Measurements from ENCODE around the gene D2HGDH.
"Not testable (repeated sequence)": the region's sequence is repeated elsewhere in the genome, so short reads cannot be mapped to it uniquely, and the experiment has no call there.

D2HGDH gene

DNA sequence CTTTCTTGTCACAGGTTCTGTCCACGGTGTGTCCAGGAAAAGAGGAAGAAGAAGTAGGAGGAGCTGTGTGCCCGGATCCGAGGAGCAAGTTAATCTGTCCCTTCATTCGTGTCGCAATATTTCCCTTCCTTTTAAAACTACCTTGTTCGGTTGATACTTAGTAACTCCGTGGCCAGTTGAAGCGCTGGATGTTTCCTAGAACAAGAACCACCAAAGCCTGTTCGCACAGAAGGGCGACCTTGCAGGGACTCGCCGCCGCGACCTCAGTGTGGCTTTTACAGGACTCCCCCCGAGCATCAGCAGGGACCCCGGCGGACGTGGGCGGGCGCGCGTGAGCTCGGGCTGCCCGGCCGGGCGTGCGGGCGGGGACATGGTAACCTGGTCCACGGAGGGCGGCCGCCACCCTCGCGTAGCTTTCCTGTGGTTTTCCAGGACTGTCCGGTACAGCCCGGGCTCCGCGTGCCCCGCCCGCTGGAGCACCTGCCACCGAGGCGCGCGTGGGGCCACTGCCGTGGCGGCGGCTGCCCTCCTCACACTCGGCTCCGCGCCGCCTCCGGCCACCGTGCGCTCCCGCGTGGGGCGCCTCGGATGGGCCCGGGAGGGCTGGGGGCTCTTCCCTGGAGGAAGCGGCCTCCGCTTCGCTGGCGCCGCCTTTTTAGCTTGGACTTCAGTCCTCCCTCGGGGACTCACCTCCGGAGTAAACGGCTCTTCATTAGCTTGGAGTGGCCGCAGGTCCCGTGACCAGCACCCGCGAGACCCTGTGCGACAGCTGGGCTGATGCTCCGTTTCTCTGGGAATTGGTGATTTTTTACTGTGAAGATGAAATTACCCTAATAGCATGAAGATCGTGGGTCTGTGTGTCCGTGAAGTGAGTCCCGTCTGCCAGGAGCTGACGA lies 9.2 kb upstream of the D2HGDH start:
- DNase-seq (ENCODE audit: low spot score) = no peak

DNA sequence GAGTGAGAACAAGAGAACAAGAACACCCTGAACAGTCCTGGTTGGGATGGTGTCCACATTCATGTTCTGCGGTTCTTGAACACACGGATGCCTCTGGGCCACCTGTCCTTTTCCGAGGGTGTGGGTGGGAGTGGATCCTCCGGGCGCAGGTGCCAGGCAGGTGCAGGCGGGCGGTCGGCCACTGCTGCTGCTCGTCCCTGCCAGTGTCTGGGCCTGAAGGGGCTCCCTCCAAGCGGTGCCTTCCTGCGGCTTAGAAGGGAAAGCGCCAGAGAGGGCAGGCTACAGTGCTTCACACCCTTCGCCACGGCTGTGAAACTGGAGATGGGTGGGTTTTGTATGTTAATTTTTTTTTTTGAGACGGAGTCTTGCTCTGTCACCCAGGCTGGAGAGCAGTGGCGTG lies 8.0 kb upstream of the D2HGDH start:
- no peak for DNase-seq (ENCODE audit: low spot score)

DNA sequence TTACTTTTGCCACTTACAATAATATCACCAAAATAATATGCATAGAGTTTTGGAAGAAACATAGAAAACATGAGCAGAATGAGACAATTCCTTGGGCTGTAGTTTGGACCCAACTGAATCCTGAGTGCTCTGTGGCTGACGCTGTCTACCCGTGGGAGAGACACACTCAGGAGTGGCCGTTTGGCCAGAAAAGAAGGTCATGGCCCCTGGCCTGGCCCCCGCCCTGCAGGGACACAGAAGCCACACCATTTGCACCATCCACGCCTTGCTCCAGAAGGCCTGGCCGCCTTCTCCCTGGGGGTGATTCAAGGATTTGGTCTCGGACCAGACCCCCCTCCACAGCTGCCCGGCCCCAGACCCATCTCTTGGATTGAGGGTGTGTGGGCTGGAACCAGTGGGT lies 6.4 kb upstream of the D2HGDH start:
- no peak for DNase-seq (ENCODE audit: low spot score)

DNA sequence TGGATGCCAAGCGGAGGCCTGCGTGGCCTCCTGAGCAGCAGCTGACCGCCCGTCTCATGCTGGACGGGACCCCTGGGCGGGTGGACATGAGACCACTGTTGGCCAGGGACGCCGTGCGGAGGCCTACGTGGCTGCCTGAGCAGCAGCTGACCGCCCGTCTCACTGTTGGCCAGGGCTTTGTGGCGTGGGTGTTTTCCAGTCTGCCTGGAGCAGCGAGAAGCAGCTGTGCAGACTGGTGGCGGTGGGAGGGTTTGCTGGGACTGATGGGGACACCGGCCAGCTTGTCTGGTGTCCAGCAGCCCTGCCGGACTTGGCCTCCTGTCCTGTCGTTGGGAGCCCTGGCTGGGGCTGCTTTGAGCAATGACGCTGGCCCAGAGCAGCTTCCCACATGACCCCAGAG lies 5.8 kb upstream of the D2HGDH start:
- no peak for DNase-seq (ENCODE audit: low spot score)

DNA sequence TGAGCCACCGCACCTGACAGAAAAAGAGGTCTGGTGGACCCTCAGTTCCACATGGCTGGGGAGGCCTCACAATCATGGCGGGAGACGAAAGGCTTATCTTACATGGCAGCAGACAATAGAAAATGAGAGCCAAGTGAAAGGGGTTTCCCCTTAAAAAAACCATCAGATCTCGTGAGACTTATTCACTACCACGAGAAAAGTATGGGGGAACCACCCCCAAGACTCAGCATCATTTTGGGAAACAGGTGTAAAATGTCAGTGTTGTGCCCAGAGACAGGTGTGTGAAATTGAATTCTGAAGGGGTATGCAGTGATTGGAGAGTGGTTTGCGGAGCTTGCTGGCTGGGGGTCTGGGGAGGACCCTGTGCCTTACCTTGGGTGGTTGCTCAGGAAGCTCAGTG lies 4.6 kb upstream of the D2HGDH start:
- no peak for DNase-seq (ENCODE audit: low spot score)

DNA sequence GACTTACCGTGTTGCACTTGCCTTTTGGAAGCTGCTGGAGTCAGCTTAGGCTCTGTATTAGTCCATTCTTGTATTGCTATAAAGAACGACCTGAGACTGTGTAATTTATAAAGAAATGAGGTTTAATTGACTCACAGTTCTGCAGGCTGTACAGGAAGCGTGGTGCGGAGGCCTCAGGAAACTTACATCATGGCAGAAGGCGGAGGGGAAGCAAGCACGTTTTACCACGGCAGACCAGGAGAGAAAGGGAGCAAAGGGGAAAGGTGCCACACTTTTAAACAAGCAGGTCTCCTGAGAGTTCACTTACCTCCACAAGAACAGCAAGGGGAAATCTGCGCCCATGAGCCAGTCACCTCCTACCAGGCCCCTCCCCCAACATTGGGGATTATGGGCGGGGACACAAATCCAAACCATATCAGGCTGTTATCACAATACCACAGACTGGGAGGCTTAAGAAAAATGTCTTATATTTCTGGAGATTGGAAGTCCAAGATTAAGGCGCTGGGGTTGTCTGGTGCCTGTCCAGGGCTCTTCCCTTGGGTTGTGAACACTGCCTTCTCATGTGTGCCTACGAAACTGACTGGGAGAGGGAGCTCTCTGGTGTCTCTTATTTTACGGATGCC lies 3.6 kb upstream of the D2HGDH start:
- no peak for DNase-seq (ENCODE audit: low spot score)

DNA sequence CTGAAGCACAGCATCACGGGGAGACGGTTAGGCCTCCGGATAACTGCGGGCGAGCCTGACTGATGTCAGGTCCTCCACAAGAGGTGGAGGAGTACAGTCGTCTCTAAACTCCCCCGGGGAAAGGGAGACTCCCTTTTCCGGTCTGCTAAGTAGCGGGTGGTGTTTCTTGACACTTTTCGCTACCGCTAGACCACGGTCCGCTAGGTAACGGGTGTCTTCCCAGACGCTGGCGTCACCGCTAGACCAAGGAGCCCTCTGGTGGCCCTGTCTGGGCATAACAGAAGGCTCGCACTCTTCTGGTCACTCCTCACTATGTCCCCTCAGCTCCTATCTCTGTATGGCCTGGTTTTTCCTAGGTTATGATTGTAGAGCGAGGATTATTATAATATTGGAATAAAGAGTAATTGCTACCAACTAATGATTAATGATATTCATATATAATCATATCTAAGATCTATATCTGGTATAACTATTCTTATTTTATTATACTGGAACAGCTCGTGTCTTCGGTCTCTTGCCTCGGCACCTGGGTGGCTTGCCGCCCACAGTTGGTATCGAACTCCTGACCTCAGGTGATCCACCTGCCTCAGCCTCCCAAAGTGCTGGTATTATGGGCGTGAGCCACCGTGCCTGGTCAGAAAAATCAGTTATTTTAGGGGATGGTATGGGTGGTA lies 1.8 kb upstream of the D2HGDH start:
- DNase-seq (ENCODE audit: low spot score) = not testable (repeated sequence)

DNA sequence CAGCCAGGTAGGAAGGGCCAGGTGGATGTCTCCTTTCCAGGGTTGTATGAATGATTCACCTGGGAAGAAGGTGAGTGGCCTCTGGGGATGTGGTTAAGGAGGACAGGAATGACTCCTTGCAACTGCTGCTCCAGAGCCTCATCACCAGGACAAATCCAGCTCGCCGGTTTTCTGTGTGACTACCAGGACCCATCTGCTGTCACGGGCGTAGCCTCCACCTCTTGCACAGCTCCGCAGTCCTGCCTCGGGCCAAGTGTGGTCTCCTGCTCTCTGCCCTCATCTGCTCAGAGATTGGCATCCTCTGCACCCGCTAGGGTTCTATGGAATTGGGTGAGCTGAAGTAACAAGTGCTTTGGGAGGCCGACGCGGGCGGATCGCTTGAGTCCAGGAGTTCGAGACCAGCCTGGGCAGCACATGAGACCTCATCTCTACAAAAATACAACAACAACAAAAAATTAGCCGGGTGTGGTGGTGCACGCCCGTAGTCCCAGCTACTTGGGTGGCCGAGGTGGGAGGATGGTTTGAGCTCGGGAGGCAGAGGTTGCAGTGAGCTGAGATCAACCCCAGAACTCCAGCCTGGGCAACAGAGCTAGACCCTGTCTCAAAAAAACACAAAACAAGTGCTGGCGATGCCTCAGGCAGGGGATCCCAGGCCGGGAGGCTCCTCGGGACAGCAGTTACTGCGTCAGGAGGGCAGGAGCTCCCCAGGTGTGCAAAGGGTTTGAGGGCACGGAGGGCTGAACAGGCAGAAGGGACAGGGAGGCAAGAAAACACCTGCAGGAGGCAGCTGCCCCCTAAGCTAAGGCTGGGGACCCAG lies 831 bp upstream of the D2HGDH start:
- peak; percentile 34 for DNase-seq (ENCODE audit: low spot score)

DNA sequence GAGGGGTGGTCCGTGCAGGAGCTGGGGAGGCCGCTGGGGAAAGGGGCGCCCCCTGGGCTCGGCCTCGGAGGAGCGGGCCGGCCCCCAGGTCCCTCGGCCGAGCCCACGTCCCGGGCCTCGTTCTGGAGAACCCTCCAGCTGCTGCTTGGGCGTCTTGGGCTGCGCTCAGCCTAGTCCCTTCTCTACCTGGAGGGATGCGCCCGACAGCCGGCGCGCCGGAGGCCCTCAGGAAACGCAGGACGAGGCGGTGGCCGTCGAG lies 293 bp upstream of the D2HGDH start:
- no peak for DNase-seq (ENCODE audit: low spot score)

DNA sequence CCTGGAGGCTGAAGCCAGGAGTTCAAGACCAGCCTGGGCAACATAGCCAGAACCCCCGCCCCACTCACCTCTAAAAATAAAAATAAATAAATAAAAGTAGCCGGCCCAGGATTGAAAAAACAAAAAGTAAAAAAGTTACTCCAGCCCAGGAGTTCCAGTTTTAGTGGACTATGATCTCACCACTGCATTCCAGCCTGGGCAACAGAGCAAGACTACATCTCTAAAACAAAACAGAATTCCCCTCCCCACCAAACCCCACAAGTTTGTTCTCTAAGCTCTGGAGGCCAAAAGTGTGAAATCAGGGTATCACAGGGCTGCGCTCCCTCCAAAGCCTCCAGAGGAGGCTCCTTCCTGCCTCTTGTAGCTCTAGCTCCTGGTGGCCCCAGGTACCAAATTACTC lies 1.7 kb downstream of the D2HGDH start:
- no peak for DNase-seq (ENCODE audit: low spot score)

DNA sequence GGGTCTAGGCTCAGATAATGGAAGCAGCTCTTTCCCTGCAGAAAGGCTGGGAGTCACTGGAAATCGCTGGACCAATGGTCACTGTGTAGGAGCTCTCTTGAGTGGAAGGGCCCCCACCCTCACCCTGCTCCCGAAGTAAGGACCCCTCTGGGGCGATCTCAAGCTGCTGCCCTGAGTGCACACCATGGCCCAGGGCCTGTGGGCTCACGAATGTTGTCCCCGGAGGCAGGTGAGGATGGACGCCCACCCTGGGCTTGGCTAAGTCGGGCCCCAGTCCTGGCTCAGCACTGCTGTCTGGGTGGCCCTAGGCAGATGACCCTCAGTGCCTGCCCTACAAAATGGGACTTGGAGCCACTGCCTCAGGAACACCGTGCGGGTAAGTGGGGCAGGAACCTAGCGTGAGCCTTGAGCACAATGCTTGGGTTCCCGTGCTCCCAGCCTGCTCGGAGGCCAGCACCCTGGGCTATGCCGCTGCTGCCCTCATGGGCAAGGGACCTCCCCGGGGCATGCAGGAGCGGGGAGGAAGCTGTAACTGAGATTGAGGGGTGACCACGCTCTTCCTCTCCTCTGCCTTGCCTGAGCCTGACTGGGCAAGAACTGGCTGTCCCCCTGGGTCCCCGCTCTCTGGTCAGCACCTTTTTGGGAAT lies 3.7 kb downstream of the D2HGDH start:
- no peak for DNase-seq (ENCODE audit: low spot score)

DNA sequence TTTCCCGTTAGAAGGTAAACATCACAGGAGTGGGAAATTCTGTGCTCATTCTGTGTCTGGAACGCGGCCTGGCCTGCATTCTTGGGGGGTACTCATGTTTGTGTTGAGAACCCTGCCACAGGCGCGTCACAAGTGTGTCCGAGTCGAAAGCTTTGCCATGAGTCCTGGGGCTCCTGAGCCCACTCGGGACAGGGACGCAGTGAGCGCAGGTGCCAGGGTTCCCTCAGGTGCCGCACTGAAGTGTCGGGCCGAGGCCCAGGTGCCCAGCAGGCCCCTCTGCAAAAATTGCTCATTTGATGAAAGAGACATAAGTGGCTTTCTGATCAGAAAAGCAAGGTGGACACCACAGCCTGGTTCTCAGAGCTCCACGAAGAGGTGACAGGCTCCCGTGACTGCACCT lies 4.7 kb downstream of the D2HGDH start:
- DNase-seq (ENCODE audit: low spot score) = no peak

DNA sequence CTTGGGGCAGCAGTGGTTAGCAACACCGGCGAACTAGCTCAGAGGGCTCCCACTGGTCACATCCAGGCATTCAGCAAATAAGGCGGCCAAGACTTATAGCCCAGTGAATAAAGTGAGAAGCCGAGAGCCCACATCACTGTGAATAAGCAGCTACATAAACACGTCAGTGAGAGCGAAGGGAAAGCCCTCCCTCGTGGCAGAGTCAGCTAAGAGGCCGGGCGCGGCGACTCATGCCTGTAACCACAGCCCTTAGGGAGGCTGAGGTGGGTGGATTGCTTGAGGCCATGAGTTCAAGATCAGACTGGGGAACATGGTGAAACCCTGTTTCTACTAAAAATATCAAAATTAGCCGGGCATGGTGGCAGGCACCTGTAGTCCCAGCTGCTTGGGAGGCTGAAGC lies 5.2 kb downstream of the D2HGDH start:
- DNase-seq (ENCODE audit: low spot score) = no peak

DNA sequence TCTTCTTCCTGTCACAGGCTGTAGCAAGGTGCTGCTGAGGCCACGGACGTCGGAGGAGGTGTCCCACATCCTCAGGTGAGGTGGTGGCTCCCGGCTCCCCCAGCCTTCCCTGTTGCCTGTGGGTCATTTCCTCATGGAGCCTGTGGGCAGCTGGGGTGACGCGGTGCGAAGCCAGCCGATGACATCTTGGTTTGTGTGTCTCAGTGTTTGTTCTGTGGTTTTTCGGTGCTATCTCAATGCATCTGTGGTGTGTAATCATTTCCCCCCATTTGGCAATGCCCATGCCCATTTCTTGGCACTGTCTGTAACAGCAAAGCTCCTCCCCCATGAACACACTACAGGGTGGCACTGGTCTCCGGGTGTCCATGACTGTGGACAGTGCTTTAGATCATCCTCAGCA lies 6.6 kb downstream of the D2HGDH start:
- DNase-seq (ENCODE audit: low spot score) = no peak

DNA sequence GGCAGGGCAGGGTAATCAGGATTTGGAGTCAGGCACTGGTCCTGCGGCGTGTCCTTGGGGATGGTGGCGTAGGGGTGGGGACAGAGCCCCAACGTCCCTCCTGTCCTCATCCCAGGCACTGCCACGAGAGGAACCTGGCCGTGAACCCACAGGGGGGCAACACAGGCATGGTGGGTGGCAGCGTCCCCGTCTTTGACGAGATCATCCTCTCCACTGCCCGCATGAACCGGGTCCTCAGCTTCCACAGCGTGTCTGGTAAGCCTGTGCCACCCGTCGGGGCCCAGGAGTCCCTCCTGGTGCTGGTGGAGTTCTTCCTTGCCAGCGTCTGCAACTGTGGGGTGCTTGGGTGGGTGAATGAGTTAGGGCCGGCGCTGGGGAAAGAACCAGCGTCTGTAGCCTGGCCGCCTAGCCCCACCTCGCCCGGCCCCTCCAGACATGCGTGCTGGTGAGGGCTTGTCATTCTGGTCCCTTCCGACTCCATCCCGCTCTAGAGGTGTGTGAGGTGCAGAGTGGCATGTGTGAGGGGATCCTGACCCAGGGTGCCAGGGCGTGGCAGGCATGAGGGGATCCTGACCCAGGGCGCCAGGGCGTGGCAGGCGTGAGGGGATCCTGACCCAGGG lies 8.0 kb downstream of the D2HGDH start:
- DNase-seq (ENCODE audit: low spot score) = no peak

DNA sequence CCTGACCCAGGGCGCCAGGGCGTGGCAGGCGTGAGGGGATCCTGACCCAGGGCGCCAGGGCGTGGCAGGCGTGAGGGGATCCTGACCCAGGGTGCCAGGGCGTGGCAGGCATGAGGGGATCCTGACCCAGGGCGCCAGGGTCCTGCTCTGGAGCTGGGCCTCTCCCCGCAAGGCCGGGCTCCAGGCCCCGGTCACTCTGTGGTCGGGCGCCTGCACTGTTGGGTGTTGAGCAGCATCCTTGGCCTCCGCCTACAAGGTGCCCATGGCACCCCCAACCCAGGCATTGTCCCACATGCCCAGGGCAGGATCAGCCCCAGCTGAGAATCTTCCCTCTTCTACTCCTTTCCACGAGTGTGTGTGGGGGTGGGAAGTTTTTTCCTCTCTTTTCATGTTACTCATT lies 8.6 kb downstream of the D2HGDH start:
- DNase-seq (ENCODE audit: low spot score) = not testable (repeated sequence)

DNA sequence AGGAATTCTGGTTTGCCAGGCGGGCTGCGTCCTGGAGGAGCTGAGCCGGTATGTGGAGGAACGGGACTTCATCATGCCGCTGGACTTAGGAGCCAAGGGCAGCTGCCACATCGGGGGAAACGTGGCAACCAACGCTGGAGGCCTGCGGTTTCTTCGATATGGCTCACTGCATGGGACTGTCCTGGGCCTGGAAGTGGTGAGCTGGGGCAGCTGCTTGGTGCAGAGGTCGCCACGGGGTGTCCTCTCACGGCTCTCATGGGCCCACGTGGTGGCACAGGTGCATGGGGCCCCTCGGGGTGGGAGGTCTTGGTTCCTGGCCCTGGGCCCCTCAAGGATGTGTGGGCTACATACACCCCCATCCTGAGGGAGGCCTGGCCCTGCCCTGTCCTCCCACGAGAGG lies 9.2 kb downstream of the D2HGDH start:
- no peak for DNase-seq (ENCODE audit: low spot score)

DNA sequence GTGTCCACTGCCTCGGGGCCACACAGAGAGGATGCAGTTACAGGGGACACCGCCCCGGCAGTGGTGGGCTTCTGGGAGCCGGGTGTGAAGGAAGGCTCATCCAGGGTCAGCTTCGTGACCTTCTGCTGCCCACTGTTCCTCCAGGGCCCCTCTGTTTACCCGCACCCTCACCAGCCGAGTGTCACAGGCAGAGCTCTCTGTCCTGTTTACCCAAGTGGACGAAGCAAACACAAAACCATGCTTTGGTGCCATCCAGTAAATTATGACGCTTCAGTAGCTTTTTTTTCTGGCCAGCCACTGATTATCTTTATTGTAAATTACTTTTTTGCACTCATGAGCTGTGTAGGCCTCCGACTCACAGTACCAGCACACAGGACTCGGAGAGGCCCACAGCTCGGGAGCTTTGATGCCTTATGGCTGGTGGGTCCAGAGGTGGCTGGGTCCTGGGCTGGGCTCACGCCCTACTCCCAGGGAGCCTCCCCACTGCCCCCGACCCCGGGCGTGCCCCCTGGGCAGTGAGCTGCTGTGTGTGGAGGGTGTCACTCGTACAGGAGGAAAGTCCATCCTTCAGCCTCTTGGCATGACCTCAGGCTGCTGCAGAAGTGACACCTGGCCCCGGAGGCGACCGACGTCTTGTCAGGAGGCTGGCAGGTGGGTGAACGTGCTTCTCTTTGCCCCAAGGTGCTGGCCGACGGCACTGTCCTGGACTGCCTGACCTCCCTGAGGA lies 9.8 kb downstream of the D2HGDH start:
- no peak for DNase-seq (ENCODE audit: low spot score)

DNA sequence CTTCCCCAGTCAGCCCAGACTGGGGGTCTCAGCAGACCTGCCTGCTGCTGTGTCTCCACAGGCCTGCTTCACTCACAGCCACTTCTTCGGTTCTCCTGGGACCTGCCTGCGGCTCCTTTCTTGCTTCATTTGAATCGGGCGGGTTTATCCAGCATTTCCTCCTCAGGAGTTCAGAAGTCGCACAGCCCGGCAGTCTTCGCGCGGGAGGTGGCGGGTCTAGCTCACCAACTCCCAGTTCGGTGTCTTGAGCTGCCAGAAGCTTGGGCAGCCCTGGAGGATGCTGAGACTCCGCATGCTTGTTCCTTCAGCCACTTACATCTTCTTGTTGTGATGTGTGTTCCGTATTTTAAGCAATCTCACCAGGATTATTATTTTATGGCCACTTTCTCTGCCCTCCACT lies 10.8 kb downstream of the D2HGDH start:
- no peak for DNase-seq (ENCODE audit: low spot score)

DNA sequence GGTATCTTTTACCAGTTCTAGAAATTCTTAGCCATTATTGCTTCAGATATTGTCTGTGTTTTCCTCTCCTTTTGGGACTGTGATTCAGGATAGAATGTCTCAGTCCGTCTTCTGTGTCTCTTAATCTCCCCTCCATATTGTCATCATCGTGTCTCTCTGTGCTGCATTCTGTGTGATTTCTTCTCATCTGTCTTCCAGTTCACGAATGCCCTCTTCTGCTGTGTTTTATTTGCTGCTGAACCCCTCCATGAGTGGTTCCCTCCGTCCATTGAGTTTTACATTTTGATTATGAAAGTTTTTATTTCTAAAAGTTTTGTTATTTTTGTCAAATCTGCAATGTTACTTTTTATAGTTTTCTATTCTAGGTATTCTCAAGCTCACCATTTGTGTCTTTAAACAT lies 11.7 kb downstream of the D2HGDH start:
- no peak for DNase-seq (ENCODE audit: low spot score)

Data from HuH-7.5 (cell line).